ENCODE measurements around the gene RIMS1.

RIMS1 gene

DNA sequence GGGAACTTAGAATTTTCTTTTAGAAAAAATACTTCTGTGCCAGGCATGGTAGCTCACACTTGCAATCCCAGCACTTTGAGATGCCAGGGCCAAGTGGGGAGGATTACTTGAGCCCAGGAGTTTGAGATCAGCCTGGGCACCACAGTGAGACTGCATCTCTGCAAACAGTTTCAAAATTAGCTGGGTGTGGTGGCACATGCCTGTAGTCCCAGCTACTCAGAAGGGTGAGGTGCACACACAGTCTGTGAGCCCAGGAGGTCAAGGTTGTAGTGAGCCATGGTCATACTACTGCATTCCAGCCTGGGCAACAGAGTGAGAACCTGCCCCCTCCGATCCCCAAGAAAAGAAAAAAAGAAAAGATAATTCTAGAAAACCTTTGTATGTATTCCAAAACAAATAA is 389.5 kb downstream of the RIMS1 start:
- no peak overlapping the region for H3K4me3 ChIP-seq (ENCODE audit: low read length)
- TF ChIP-seq CTCF (conservative IDR thresholded peaks at IDR 0.05; ENCODE audit: low read length) = no peak
- DNase-seq (ENCODE audit: low read depth) = no peak

DNA sequence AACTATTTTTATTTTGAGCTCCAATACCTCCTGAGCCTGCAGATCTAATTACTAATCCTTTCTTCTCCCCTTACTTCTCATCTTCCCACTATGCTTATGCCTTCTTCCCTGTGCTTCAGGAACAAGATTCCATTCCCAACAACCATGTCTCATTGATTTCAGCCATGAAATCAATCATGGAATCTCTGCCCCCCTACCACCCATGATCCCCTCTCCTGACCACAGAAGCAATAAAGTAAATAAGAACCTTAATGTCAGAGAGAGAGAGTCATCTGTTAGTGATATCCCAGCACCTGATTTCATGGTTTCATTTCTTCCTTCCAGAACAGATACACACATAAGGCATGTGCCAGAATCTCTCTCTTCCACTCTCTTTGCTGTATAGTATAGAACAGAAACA is 395.9 kb downstream of the RIMS1 start:
- H3K4me3 ChIP-seq (ENCODE audit: low read length) = no peak overlapping the region
- DNase-seq (ENCODE audit: low read depth) = no peak
- no peak for TF ChIP-seq CTCF (conservative IDR thresholded peaks at IDR 0.05; ENCODE audit: low read length)

DNA sequence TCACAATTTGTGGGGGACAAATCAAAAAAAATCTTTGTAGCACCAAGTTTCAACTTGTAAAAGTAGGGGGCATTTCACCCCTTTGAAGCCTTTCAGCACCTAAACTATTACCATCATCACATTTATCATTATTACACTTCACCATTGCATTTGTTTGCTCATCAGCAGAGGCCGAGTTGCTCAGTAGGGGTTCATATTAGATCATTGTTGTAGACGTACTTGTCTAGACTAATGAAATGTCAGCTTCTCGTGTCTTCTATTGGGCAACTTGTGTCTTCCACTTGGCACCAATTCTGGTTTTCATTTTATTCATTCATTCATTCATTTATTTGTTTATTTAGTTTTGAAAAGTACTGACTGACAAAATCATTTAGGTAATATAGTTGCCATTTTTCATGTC is 397.2 kb downstream of the RIMS1 start:
- no peak for DNase-seq (ENCODE audit: low read depth)
- no peak overlapping the region for H3K4me3 ChIP-seq (ENCODE audit: low read length)
- TF ChIP-seq CTCF (conservative IDR thresholded peaks at IDR 0.05; ENCODE audit: low read length) = no peak

- H3K4me3 ChIP-seq (ENCODE audit: low read length) = no peak overlapping the region
- DNase-seq (ENCODE audit: low read depth) = peak; percentile 49
- TF ChIP-seq CTCF (conservative IDR thresholded peaks at IDR 0.05; ENCODE audit: low read length) = no peak
These were observed 400.6 kb downstream of the RIMS1 start for GRCh38 chr6:72286911-72287311.

- peak; percentile 24 for DNase-seq (ENCODE audit: low read depth)
- no peak for TF ChIP-seq CTCF (conservative IDR thresholded peaks at IDR 0.05; ENCODE audit: low read length)
- H3K4me3 ChIP-seq (ENCODE audit: low read length) = no peak overlapping the region
These were observed 401.5 kb downstream of the RIMS1 start for GRCh38 chr6:72287801-72288200.

GRCh38 chr6:72288592-72288991 is 402.2 kb downstream of the RIMS1 start:
- peak; percentile 4 for DNase-seq (ENCODE audit: low read depth)
- H3K4me3 ChIP-seq (ENCODE audit: low read length) = no peak overlapping the region
- no peak for TF ChIP-seq CTCF (conservative IDR thresholded peaks at IDR 0.05; ENCODE audit: low read length)

GRCh38 chr6:72290620-72291019 is 404.3 kb downstream of the RIMS1 start:
- no peak for DNase-seq (ENCODE audit: low read depth)
- no peak overlapping the region for H3K4me3 ChIP-seq (ENCODE audit: low read length)
- TF ChIP-seq CTCF (conservative IDR thresholded peaks at IDR 0.05; ENCODE audit: low read length) = no peak

Data from AG10803 (cell line).